GM19468 (cell line): Measurements from ENCODE around the gene PRR19.
"Not testable (repeated sequence)": the region's sequence is repeated elsewhere in the genome, so short reads cannot be mapped to it uniquely, and the experiment has no call there.

ENCODE experiments used
- ATAC-seq: cut with Tn5 transposase; IDR thresholded peaks from one replicate; pipeline ENCODE4 v1.9.1; 2021; ENCODE audit warnings: mild to moderate bottlenecking, moderate library complexity, moderate number of reproducible peaks; ENCODE audit not compliant: unreplicated experiment; ENCODE audit errors: extremely low read depth

The PRR19 gene

GRCh38 chr19:42339922-42340321 is 38.0 kb downstream of the PRR19 start:
- not testable (repeated sequence) for ATAC-seq

GRCh38 chr19:42343344-42344110 is 41.6 kb downstream of the PRR19 start:
- ATAC-seq: no peak

GRCh38 chr19:42344336-42344893 is 42.5 kb downstream of the PRR19 start:
- ATAC-seq: no peak

GRCh38 chr19:42345191-42345812 is 43.4 kb downstream of the PRR19 start:
- ATAC-seq: no peak

- ATAC-seq: no peak
Observed at GRCh38 chr19:42348211-42348610, 46.3 kb downstream of the PRR19 start.

GRCh38 chr19:42349378-42350107 is 47.6 kb downstream of the PRR19 start:
- no peak for ATAC-seq

- no peak for ATAC-seq
Observed at GRCh38 chr19:42350417-42350816, 48.5 kb downstream of the PRR19 start.

- ATAC-seq: no peak
Observed at GRCh38 chr19:42351079-42351735, 49.3 kb downstream of the PRR19 start.

GRCh38 chr19:42352301-42353259 is 50.6 kb downstream of the PRR19 start:
- no peak for ATAC-seq

- ATAC-seq: no peak
Observed at GRCh38 chr19:42353341-42354015, 51.5 kb downstream of the PRR19 start.

GRCh38 chr19:42355896-42356295 is 54.0 kb downstream of the PRR19 start:
- no peak for ATAC-seq

- ATAC-seq: no peak
Observed at GRCh38 chr19:42356686-42357085, 54.8 kb downstream of the PRR19 start.

- no peak for ATAC-seq
Observed at GRCh38 chr19:42357290-42357689, 55.4 kb downstream of the PRR19 start.
